RCC 7860 (cell line): Measurements from ENCODE around the gene LRRC25.
"Not testable (repeated sequence)": the region's sequence is repeated elsewhere in the genome, so short reads cannot be mapped to it uniquely, and the experiment has no call there.

Source experiments
- DNase-seq: peaks from one replicate; pipeline ENCODE4 v3.0.0-alpha.2; 2015; ENCODE audit warnings: low spot score
- FAIRE-seq: peaks from 2 replicates; lab custom pipeline; 2012; peaks lifted over from hg19 to GRCh38; lab: Jason Lieb, UNC

The LRRC25 gene

DNA sequence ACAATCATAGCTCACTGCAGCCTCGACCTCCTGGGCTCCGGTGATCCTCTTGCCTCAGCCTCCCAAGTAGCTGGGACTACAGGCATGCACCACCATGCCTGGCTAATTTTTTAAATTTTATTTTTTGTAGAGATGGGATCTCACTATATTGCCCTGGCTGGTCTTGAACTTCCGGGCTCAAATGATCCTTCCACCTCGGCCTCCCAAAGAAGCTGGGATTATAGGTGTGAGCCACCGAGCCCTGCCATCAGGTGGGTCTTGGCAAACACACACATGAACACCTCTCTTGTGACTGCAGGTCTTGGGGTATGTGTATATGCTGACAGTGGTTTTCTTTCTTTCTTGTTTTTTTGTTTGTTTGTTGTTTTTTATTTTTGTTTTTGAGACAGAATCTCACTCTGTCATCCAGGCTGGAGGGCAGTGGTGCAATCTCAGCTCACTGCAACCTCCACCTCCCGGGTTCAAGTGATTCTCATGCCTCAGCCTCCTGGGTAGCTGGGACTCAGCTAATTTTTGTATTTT, 48.5 kb downstream of the LRRC25 start:
- DNase-seq, FAIRE-seq: not testable (repeated sequence)

DNA sequence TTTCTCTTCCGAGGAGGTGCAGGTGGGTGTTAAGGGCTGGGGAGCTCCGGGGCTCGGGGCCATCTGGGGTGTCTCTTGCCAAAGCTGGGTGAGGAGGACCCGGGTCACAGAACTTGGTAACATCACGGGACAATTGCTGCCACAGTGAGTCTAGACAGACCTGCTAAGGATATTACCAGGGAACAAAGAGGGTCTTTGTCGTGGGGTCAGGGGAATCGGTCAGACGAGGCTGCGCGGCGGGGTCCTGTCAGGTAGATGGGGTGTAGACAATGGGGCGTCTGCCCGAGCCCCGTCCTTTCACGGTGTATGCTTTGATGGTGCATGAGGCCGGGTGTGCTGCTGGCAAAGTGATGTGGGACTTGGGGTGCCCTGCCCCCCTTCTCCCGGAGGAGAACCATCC, 49.3 kb downstream of the LRRC25 start:
- no peak for DNase-seq
- no peak for FAIRE-seq

- FAIRE-seq (no peak), DNase-seq (no peak)
These were observed 51.3 kb downstream of the LRRC25 start for GRCh38 chr19:18346091-18346490.

- no peak for FAIRE-seq
- no peak for DNase-seq
These were observed 52.1 kb downstream of the LRRC25 start for GRCh38 chr19:18345296-18345695.

- no peak for FAIRE-seq
- DNase-seq = no peak
These were observed 52.9 kb downstream of the LRRC25 start for GRCh38 chr19:18344582-18344950.

GRCh38 chr19:18342090-18342632, 55.3 kb downstream of the LRRC25 start:
- DNase-seq (no peak), FAIRE-seq (no peak)
